Adipocyte (in vitro differentiated cells): ENCODE data around the gene PGM5.

Experiments
- DNase-seq: peaks from one replicate; pipeline ENCODE4 v3.0.0-alpha.2; 2015; ENCODE audit warnings: low read depth
- H3K27me3 ChIP-seq: replicated peaks from 2 replicates; pipeline ENCODE4 v1.7.0; 2013; ENCODE audit warnings: mild to moderate bottlenecking, low read length, moderate library complexity; ENCODE audit not compliant: control insufficient read depth, insufficient read depth
- H3K36me3 ChIP-seq: 2 replicates; pipeline ENCODE4 v1.7.0; 2013; ENCODE audit warnings: low read length, mild to moderate bottlenecking, moderate library complexity; ENCODE audit not compliant: control insufficient read depth, insufficient read depth, severe bottlenecking
- H3K4me1 ChIP-seq: 2 replicates; pipeline ENCODE4 v1.7.0; 2013; ENCODE audit warnings: mild to moderate bottlenecking, low read length, moderate library complexity; ENCODE audit not compliant: control insufficient read depth, insufficient read depth
- H3K4me3 ChIP-seq: 2 replicates; pipeline ENCODE4 v1.7.0; 2013; ENCODE audit warnings: mild to moderate bottlenecking, low read length, moderate library complexity
- H3K9ac ChIP-seq: 2 replicates; pipeline ENCODE4 v1.7.0; 2013; ENCODE audit warnings: mild to moderate bottlenecking, low read length, moderate library complexity
- H3K9me3 ChIP-seq: 2 replicates; pipeline ENCODE4 v1.7.0; 2013; ENCODE audit warnings: mild to moderate bottlenecking, low read length, moderate library complexity; ENCODE audit not compliant: control insufficient read depth

Gene PGM5

GRCh38 chr9:68540712-68541535, 184.5 kb downstream of the PGM5 start, which contains the start of gene TMEM252:
TSS of gene TMEM252 (minus strand) at chr9:68540883. CDS start at chr9:68540814, 69 bp downstream.
- H3K9me3 ChIP-seq = no peaks in the 10 kb centered on the region
- H3K4me1 ChIP-seq = no peaks in the 10 kb centered on the region
- DNase-seq = no peak
- no peak within 1 kb of the TSS for H3K9ac ChIP-seq
- H3K36me3 ChIP-seq = no peaks in the 10 kb centered on the region
- peaks cover 5% of the 10 kb centered on the region for H3K27me3 ChIP-seq
- H3K4me3 ChIP-seq = no peak within 1 kb of the TSS

- DNase-seq = no peak
- Histone ChIP-seq H3K9ac (no peak overlapping the region), H3K36me3 (no peaks in the 10 kb centered on the region), H3K27me3 (peaks cover 5% of the 10 kb centered on the region), H3K4me3 (no peak overlapping the region), H3K9me3 (no peaks in the 10 kb centered on the region), H3K4me1 (peaks cover 1% of the 10 kb centered on the region)
These were observed 185.2 kb downstream of the PGM5 start for GRCh38 chr9:68541568-68541967.

GRCh38 chr9:68545033-68545705, 188.8 kb downstream of the PGM5 start:
- no peaks in the 10 kb centered on the region for H3K36me3 ChIP-seq

GRCh38 chr9:68546596-68547390, 190.4 kb downstream of the PGM5 start:
- Histone ChIP-seq H3K4me1 (peaks cover 8% of the 10 kb centered on the region), H3K9ac (no peak overlapping the region)

More at GRCh38 chr9:68545033-68545705, 188.8 kb downstream of the PGM5 start:
- H3K9me3 ChIP-seq = no peaks in the 10 kb centered on the region
- H3K27me3 ChIP-seq = peaks cover 5% of the 10 kb centered on the region
- H3K4me3 ChIP-seq = no peak overlapping the region
- peaks cover 8% of the 10 kb centered on the region for H3K4me1 ChIP-seq
- DNase-seq = no peak
- H3K9ac ChIP-seq = no peak overlapping the region

GRCh38 chr9:68547417-68547816, 191.0 kb downstream of the PGM5 start:
- Histone ChIP-seq H3K9ac (no peak overlapping the region), H3K27me3 (no peaks in the 10 kb centered on the region), H3K4me1 (peaks cover 14% of the 10 kb centered on the region), H3K4me3 (no peak overlapping the region), H3K36me3 (no peaks in the 10 kb centered on the region), H3K9me3 (no peaks in the 10 kb centered on the region)
- no peak for DNase-seq

More at GRCh38 chr9:68546596-68547390, 190.4 kb downstream of the PGM5 start:
- Histone ChIP-seq H3K36me3 (no peaks in the 10 kb centered on the region), H3K4me3 (no peak overlapping the region), H3K9me3 (no peaks in the 10 kb centered on the region), H3K27me3 (peaks cover 4% of the 10 kb centered on the region)
- DNase-seq = no peak

GRCh38 chr9:68548241-68548640, 191.8 kb downstream of the PGM5 start:
- no peak overlapping the region for H3K4me3 ChIP-seq
- H3K36me3 ChIP-seq = no peaks in the 10 kb centered on the region
- no peak for DNase-seq
- H3K27me3 ChIP-seq = no peaks in the 10 kb centered on the region
- no peak overlapping the region for H3K9ac ChIP-seq
- H3K9me3 ChIP-seq = no peaks in the 10 kb centered on the region
- H3K4me1 ChIP-seq = peaks cover 20% of the 10 kb centered on the region

- no peaks in the 10 kb centered on the region for H3K9me3 ChIP-seq
- no peak for DNase-seq
- H3K4me1 ChIP-seq = peaks cover 20% of the 10 kb centered on the region
- no peaks in the 10 kb centered on the region for H3K27me3 ChIP-seq
- H3K4me3 ChIP-seq = no peak overlapping the region
- no peak overlapping the region for H3K9ac ChIP-seq
- no peaks in the 10 kb centered on the region for H3K36me3 ChIP-seq
These were observed 194.8 kb downstream of the PGM5 start for GRCh38 chr9:68551191-68551590.

- Histone ChIP-seq H3K9ac (no peak overlapping the region), H3K27me3 (no peaks in the 10 kb centered on the region), H3K36me3 (no peaks in the 10 kb centered on the region), H3K9me3 (no peaks in the 10 kb centered on the region), H3K4me1 (peaks cover 12% of the 10 kb centered on the region), H3K4me3 (no peak overlapping the region)
- DNase-seq = no peak
These were observed 196.5 kb downstream of the PGM5 start for GRCh38 chr9:68552700-68553476.

- H3K27me3 ChIP-seq = no peaks in the 10 kb centered on the region
- no peak for DNase-seq
These were observed 199.2 kb downstream of the PGM5 start for GRCh38 chr9:68555437-68556150.

GRCh38 chr9:68558545-68558944, 202.1 kb downstream of the PGM5 start:
- H3K4me3 ChIP-seq = no peak overlapping the region
- peaks cover 11% of the 10 kb centered on the region for H3K4me1 ChIP-seq
- DNase-seq = no peak
- H3K9me3 ChIP-seq = no peaks in the 10 kb centered on the region
- no peak overlapping the region for H3K9ac ChIP-seq
- no peaks in the 10 kb centered on the region for H3K27me3 ChIP-seq
- H3K36me3 ChIP-seq = no peaks in the 10 kb centered on the region

More at GRCh38 chr9:68555437-68556150, 199.2 kb downstream of the PGM5 start:
- Histone ChIP-seq H3K4me1 (peaks cover 19% of the 10 kb centered on the region), H3K9ac (no peak overlapping the region), H3K4me3 (no peak overlapping the region), H3K9me3 (no peaks in the 10 kb centered on the region), H3K36me3 (no peaks in the 10 kb centered on the region)
